ENCODE data around the gene RERE. TPM values are rescaled to one million over a fixed set of nuclear protein-coding genes. Genes with fewer than 3 reads are reported as not detected.
A peak's percentile ranks its signal among the peaks of the same experiment; 100 is the strongest.
"Not testable (repeated sequence)": the region's sequence is repeated elsewhere in the genome, so short reads cannot be mapped to it uniquely, and the experiment has no call there.

RERE gene
- total RNA-seq, 1 donor from 2014 or later: 19.2 TPM

DNA sequence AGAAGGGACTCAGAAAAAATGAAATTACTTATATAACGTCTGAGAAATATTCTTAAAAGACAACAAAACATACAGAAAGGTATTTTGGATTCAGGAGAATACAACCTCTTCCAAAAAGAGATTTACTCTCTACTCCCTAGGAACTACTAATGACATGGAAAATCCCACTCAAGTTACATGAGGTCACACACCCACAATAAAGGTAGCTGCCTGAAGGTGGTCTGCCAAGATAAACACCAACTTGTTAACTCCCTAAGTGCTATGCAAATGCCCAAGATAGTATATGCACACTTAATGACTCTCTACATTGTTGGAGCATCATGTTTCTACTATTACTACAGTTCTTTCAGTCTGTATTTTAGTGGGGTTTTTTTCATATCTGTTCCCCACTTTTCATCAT is 26.5 kb downstream of the RERE start:
- no peak for TF ChIP-seq CTCF (IDR thresholded peaks at IDR 0.05; ENCODE audit: insufficient read depth, low read length, severe bottlenecking)
- DNase-seq (ENCODE audit: low read depth) (no peak), FAIRE-seq (no peak)
- Histone ChIP-seq H3K27me3 (ENCODE audit: control insufficient read depth, insufficient read depth, low read length) (no peaks in the 10 kb centered on the region), H3K4me3 (ENCODE audit: low read depth, low read length) (no peak overlapping the region), H3K36me3 (ENCODE audit: control insufficient read depth, insufficient read depth, low read length) (no peaks in the 10 kb centered on the region)

DNA sequence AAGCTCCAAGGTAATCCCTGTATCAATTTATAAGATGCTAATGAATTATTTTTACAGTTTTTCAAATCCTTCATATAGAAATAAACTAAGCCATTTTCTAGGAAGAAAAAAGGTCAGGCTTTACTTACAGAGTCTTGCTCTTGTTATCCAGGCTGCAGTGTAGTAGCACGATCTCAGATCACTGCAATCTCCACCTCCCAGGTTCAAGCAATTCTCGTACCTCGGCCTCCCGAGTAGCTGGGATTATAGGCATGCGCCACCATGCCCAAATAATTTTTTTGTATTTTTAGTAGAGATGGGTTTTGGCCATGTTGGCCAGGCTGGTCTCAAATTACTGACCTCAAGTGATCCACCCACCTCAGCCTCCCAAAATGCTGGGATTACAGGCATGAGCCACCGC is 27.0 kb downstream of the RERE start:
- Histone ChIP-seq H3K4me3 (ENCODE audit: low read depth, low read length) (no peak overlapping the region), H3K36me3 (ENCODE audit: control insufficient read depth, insufficient read depth, low read length) (no peaks in the 10 kb centered on the region), H3K27me3 (ENCODE audit: control insufficient read depth, insufficient read depth, low read length) (no peaks in the 10 kb centered on the region)
- no peak for TF ChIP-seq CTCF (IDR thresholded peaks at IDR 0.05; ENCODE audit: insufficient read depth, low read length, severe bottlenecking)
- no peak for FAIRE-seq
- no peak for DNase-seq (ENCODE audit: low read depth)

DNA sequence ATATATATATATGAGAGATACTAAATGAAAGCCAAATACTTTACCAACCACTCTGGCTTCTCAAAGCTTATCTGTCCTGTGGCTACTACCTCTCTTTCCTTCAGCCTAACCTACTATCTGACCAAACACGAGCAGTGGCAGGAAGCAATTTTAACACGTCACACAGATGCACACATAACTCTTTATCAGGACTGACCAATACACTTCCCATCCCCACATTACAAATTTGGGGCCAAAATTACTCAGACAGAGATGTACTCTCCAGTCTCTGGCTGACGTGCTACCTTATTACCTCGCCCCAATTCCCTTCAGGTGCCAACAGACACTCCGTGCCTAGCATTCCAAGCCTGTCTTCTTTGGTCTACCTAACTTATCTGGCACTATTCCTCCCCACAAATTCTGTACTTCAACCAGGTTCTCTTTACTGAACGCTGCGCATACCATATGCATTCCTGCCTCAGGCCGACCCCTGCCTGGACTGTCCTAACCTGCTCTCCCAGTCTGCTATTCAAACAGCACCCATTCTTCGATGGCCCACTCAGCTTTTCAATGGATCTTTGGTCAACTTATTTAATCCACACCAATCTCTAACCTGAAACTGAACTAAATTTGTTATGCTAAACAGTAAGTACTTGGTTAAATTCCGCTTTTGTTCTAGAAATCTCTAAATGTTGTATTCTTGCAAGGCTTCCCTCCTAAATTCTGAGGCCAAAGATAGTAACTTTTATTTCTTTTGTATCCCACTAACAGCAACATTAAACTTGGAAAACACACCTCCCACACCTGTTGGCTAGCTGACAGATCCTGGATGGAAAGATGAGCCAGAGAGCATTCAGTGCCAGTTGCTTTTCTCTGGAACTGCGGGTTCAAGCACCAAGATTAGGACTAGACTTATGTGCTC is 27.9 kb downstream of the RERE start:
- H3K27me3 ChIP-seq (ENCODE audit: control insufficient read depth, insufficient read depth, low read length): no peaks in the 10 kb centered on the region
- H3K4me3 ChIP-seq (ENCODE audit: low read depth, low read length): no peak overlapping the region
- DNase-seq (ENCODE audit: low read depth) (peak; percentile 57), FAIRE-seq (no peak)
- TF ChIP-seq CTCF (IDR thresholded peaks at IDR 0.05; ENCODE audit: insufficient read depth, low read length, severe bottlenecking): no peak
- H3K36me3 ChIP-seq (ENCODE audit: control insufficient read depth, insufficient read depth, low read length): no peaks in the 10 kb centered on the region

- no peaks in the 10 kb centered on the region for H3K27me3 ChIP-seq (ENCODE audit: control insufficient read depth, insufficient read depth, low read length)
- no peak for TF ChIP-seq CTCF (IDR thresholded peaks at IDR 0.05; ENCODE audit: insufficient read depth, low read length, severe bottlenecking)
- DNase-seq (ENCODE audit: low read depth) (no peak), FAIRE-seq (no peak)
- no peaks in the 10 kb centered on the region for H3K36me3 ChIP-seq (ENCODE audit: control insufficient read depth, insufficient read depth, low read length)
- H3K4me3 ChIP-seq (ENCODE audit: low read depth, low read length): no peak overlapping the region
These were observed 30.2 kb downstream of the RERE start for GRCh38 chr1:8787218-8787617.

- H3K36me3 ChIP-seq (ENCODE audit: control insufficient read depth, insufficient read depth, low read length); FAIRE-seq; H3K27me3 ChIP-seq (ENCODE audit: control insufficient read depth, insufficient read depth, low read length); DNase-seq (ENCODE audit: low read depth); H3K4me3 ChIP-seq (ENCODE audit: low read depth, low read length): not testable (repeated sequence)
These were observed 31.2 kb downstream of the RERE start for GRCh38 chr1:8786204-8786603.

- no peak for DNase-seq (ENCODE audit: low read depth)
- Histone ChIP-seq H3K4me3 (ENCODE audit: low read depth, low read length) (no peak overlapping the region), H3K27me3 (ENCODE audit: control insufficient read depth, insufficient read depth, low read length) (no peaks in the 10 kb centered on the region), H3K36me3 (ENCODE audit: control insufficient read depth, insufficient read depth, low read length) (no peaks in the 10 kb centered on the region)
- no peak for TF ChIP-seq CTCF (IDR thresholded peaks at IDR 0.05; ENCODE audit: insufficient read depth, low read length, severe bottlenecking)
- FAIRE-seq: no peak
These were observed 34.5 kb downstream of the RERE start for GRCh38 chr1:8782955-8783354.

Data from bronchial epithelial cell (primary cell).